ENCODE results near the gene ENO1. TPM values are rescaled to one million over a fixed set of nuclear protein-coding genes. Genes with fewer than 3 reads are reported as not detected.

The ENO1 gene
- total and polyA plus RNA-seq, 2 of the 8 experiments (the other 6 are each of a cell fraction or from before 2014, with no cell fraction given), result 1,763 to 2,117 TPM

- Histone ChIP-seq H2AFZ (ENCODE audit: low read length) (no peak overlapping the region), H4K91ac (replicated peaks; ENCODE audit: insufficient read length, low read length) (no peak overlapping the region), H3K14ac (ENCODE audit: insufficient read length) (no peak overlapping the region), H3K27me3 (replicated peaks in 1 of 4; ENCODE audit: control insufficient read depth in 3 of 4, extremely low read depth in 1 of 4, insufficient read depth in 3 of 4, low read length in 3 of 4) (no peaks in the 10 kb centered on the region), H4K8ac (ENCODE audit: extremely low read depth, insufficient read depth, low read length) (no peak overlapping the region), H2BK5ac (ENCODE audit: low read depth, low read length) (no peak overlapping the region), H2BK120ac (replicated peaks; ENCODE audit: low read depth, low read length) (no peak overlapping the region), H2AK5ac (ENCODE audit: low read depth, low read length) (no peak overlapping the region), H3K36me3 (ENCODE audit: control insufficient read depth in 2 of 4, insufficient read depth in 4 of 4, low read length in 3 of 4) (peaks cover 64 to 99% (median 91%) of the 10 kb centered on the region in 4 experiments), H3K9me3 (ENCODE audit: insufficient read depth in 2 of 2, low read depth in 1 of 2, low read length in 1 of 2) (no peaks in the 10 kb centered on the region), H2BK12ac (ENCODE audit: low read depth, low read length) (no peak overlapping the region), H3K9ac (replicated peaks in 1 of 4; ENCODE audit: extremely low read depth in 1 of 4, low read depth in 3 of 4, low read length in 3 of 4) (no peak overlapping the region), H3K23ac (ENCODE audit: insufficient read length) (no peak overlapping the region), H3K27ac (ENCODE audit: low read depth, low read length) (no peak overlapping the region; the same call in 1 of the 2 replicates), H4K5ac (ENCODE audit: insufficient read length, low read depth, low read length) (no peak overlapping the region), H3K23me2 (ENCODE audit: low read depth, low read length) (no peaks in the 10 kb centered on the region), H3K4ac (replicated peaks; ENCODE audit: insufficient read length, low read depth, low read length) (no peak overlapping the region), H3K4me2 (ENCODE audit: insufficient read depth in 1 of 2, low read depth in 2 of 2, low read length in 2 of 2) (no peak overlapping the region), H3K56ac (replicated peaks; ENCODE audit: insufficient read length, low read depth, low read length) (no peak overlapping the region), H2BK15ac (ENCODE audit: low read length) (no peak overlapping the region), H4K20me1 (replicated peaks in 1 of 2; ENCODE audit: control insufficient read depth in 1 of 2, insufficient read depth in 2 of 2, low read length in 2 of 2) (peaks cover 42% of the 10 kb centered on the region in 2 experiments), H3K4me3 (ENCODE audit: extremely low read depth in 1 of 4, insufficient read depth in 2 of 4, low read depth in 3 of 4, low read length in 4 of 4) (no peak overlapping the region), H3K4me1 (replicated peaks in 1 of 4; ENCODE audit: control insufficient read depth in 3 of 4, insufficient read depth in 4 of 4, low read length in 3 of 4) (peaks cover 12 to 33% (median 15%) of the 10 kb centered on the region in 4 experiments), H3K18ac (ENCODE audit: extremely low read depth, low read length) (no peak overlapping the region), H3K79me1 (ENCODE audit: low read depth, low read length) (peaks cover 12% of the 10 kb centered on the region), H3K79me2 (ENCODE audit: control insufficient read depth in 1 of 2, insufficient read depth in 2 of 2, low read length in 2 of 2) (peaks cover 15 to 61% of the 10 kb centered on the region in 2 experiments), H2BK20ac (ENCODE audit: low read length) (no peak overlapping the region)
- FAIRE-seq (no peak), DNase-seq (ENCODE audit: low read depth in 1 of 2, low spot score in 2 of 2) (no peak)
- TF ChIP-seq ZNF274 (IDR thresholded peaks at IDR 0.05; ENCODE audit: borderline replicate concordance, extremely low read depth, low read length), result no peak
- no peak for TF ChIP-seq EP300 (IDR thresholded peaks at IDR 0.05; ENCODE audit: borderline replicate concordance in 1 of 2, low read depth in 2 of 2, low read length in 2 of 2)
- TF ChIP-seq SUZ12 (IDR thresholded peaks at IDR 0.05; ENCODE audit: low read length), result no peak
- TF ChIP-seq EGR1 (IDR thresholded peaks at IDR 0.05; ENCODE audit: borderline replicate concordance, low read depth, low read length), result no peak
- no peak for TF ChIP-seq HDAC6 (IDR thresholded peaks at IDR 0.05; ENCODE audit: low read depth, low read length)
- TF ChIP-seq TAF1 (IDR thresholded peaks at IDR 0.05; ENCODE audit: low read depth, low read length), result no peak
- no peak for TF ChIP-seq POLR2AphosphoS5 (IDR thresholded peaks at IDR 0.05; ENCODE audit: low read depth, low read length)
- TF ChIP-seq POU5F1 (IDR thresholded peaks at IDR 0.05; ENCODE audit: low read depth, low read length), result no peak
- TF ChIP-seq RAD21 (IDR thresholded peaks at IDR 0.05 in 1 of 2, conservative IDR thresholded peaks at IDR 0.05 in 1 of 2; ENCODE audit: low read depth in 2 of 2, low read length in 2 of 2), result no peak
- no peak for TF ChIP-seq SAP30 (IDR thresholded peaks at IDR 0.05; ENCODE audit: insufficient read depth, insufficient replicate concordance, low read length)
- TF ChIP-seq, protein P1, sequence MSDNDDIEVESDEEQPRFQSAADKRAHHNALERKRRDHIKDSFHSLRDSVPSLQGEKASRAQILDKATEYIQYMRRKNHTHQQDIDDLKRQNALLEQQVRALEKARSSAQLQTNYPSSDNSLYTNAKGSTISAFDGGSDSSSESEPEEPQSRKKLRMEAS (IDR thresholded peaks at IDR 0.05), result no peak
- no peak for TF ChIP-seq KDM5A (IDR thresholded peaks at IDR 0.05; ENCODE audit: low read length)
- CTCF ChIA-PET (ENCODE audit: partially characterized antibody), result interaction anchor here (0.9 to 2.3 kb wide), 4 partner anchors 11 to 135 kb away, joined by 4 to 8 read pairs (median 4); no protein-coding TSS in a partner anchor
- POLR2A ChIA-PET (ENCODE audit: partially characterized antibody), result interaction anchor here (0.9 to 39.6 kb wide), 6 partner anchors 0 to 138 kb away, joined by 3 to 880 read pairs (median 4); partner anchors contain the start of gene ENO1
- WGBS, 2 experiments (ENCODE audit: extremely low coverage in 1 of 2, insufficient coverage in 1 of 2, insufficient read length in 1 of 2, insufficient replicate concordance in 2 of 2, low coverage in 1 of 2, low lambda C conversion rate in 2 of 2, missing lambda C conversion rate in 1 of 2), result 98% methylated on average over 6 of the region's 6 CpGs; no CpG with 5 or more reads in 1 of the 2 experiments
These were observed 8.4 kb downstream of the ENO1 start for GRCh38 chr1:8870103-8870502.

All from H1 (cell line).